Naive thymus-derived CD4-positive, alpha-beta T cell (primary cell): ENCODE data around the gene PLPP1. TPM values are rescaled to one million over a fixed set of nuclear protein-coding genes. Genes with fewer than 3 reads are reported as not detected.

Experiments used
- ATAC-seq: fragments of 150-1000 bp; cut with Tn5 transposase; 2 replicates; pipeline ENCODE4 v1.10.0; 2021; ENCODE audit warnings: mild to moderate bottlenecking, moderate library complexity
- CTCF ChIA-PET: fragments of 350-600 bp; sonication (Branson Sonifier 250); formaldehyde crosslinking; loops from one replicate; lab custom pipeline; 2021; ENCODE audit warnings: antibody characterized with exemption; lab: Charles Lee
- POLR2A ChIA-PET: fragments of 350-600 bp; sonication (Branson Sonifier 250); formaldehyde crosslinking; loops from one replicate; lab custom pipeline; 2021; ENCODE audit warnings: antibody characterized with exemption, inconsistent platforms; lab: Charles Lee
- DNase-seq, 9 donors: peaks; one replicate each; pipeline versions ENCODE4 v3.0.0 to v3.0.0-alpha.2; 2020 to 2022; ENCODE audit warnings: mixed read lengths in 1 of 9
- H3K27ac ChIP-seq: one replicate; pipeline ENCODE4 v1.7.0; 2013; ENCODE audit warnings: mild to moderate bottlenecking, low read depth, low read length, moderate library complexity
- H3K27me3 ChIP-seq, 2 donors: one replicate each; pipeline ENCODE4 v1.7.0; 2013; ENCODE audit warnings: low read length in 2 of 2, mild to moderate bottlenecking in 2 of 2, moderate library complexity in 2 of 2; ENCODE audit not compliant: control insufficient read depth in 2 of 2, insufficient read depth in 2 of 2
- H3K36me3 ChIP-seq, 3 experiments: 1 replicate in 2 of 3; 2 replicates in 1 of 3; pipeline ENCODE4 v1.7.0; 2013; ENCODE audit warnings: low read length in 3 of 3, mild to moderate bottlenecking in 3 of 3, moderate library complexity in 1 of 3; ENCODE audit not compliant: insufficient read depth in 3 of 3, control insufficient read depth in 2 of 3
- H3K4me1 ChIP-seq, 2 donors: one replicate each; pipeline ENCODE4 v1.7.0; 2013; ENCODE audit warnings: low read length in 2 of 2, mild to moderate bottlenecking in 2 of 2, moderate library complexity in 1 of 2; ENCODE audit not compliant: control insufficient read depth in 2 of 2, insufficient read depth in 2 of 2
- H3K4me3 ChIP-seq: 2 replicates; pipeline ENCODE4 v1.7.0; 2013; ENCODE audit warnings: mild to moderate bottlenecking, low read length
- H3K9me3 ChIP-seq, 3 experiments: 1 replicate in 2 of 3; 2 replicates in 1 of 3; pipeline ENCODE4 v1.7.0; 2013; ENCODE audit warnings: low read length in 3 of 3; ENCODE audit not compliant: control insufficient read depth in 2 of 3
- H3K27ac Mint-ChIP-seq, 9 donors: one replicate each; pipeline ENCODE4 v1.8.0; 2020 to 2022; ENCODE audit warnings: mixed read lengths in 9 of 9, mild to moderate bottlenecking in 8 of 9, moderate library complexity in 5 of 9, inconsistent platforms in 2 of 9
- H3K27me3 Mint-ChIP-seq, 5 donors: one replicate each; pipeline ENCODE4 v1.8.0; 2021 to 2022; ENCODE audit warnings: mixed read lengths in 5 of 5, mild to moderate bottlenecking in 1 of 5
- H3K36me3 Mint-ChIP-seq, 5 donors: one replicate each; pipeline ENCODE4 v1.8.0; 2020 to 2022; ENCODE audit warnings: mixed read lengths in 5 of 5, mild to moderate bottlenecking in 3 of 5, inconsistent platforms in 1 of 5
- H3K4me1 Mint-ChIP-seq, 7 donors: one replicate each; pipeline ENCODE4 v1.8.0; 2020 to 2022; ENCODE audit warnings: mixed read lengths in 7 of 7, mild to moderate bottlenecking in 3 of 7, inconsistent platforms in 1 of 7
- H3K4me3 Mint-ChIP-seq, 10 donors: one replicate each; pipeline ENCODE4 v1.8.0; 2020 to 2022; ENCODE audit warnings: mild to moderate bottlenecking in 10 of 10, mixed read lengths in 10 of 10, moderate library complexity in 6 of 10, inconsistent platforms in 2 of 10
- H3K9me3 Mint-ChIP-seq, 11 donors: one replicate each; pipeline ENCODE4 v1.8.0; 2020 to 2022; ENCODE audit warnings: mixed read lengths in 11 of 11, mild to moderate bottlenecking in 4 of 11, inconsistent platforms in 1 of 11, moderate library complexity in 1 of 11
- intact Hi-C, 2 donors: fragments of 100-400 bp; cut with micrococcal nuclease; formaldehyde crosslinking; loops; one replicate each; pipeline ENCODE4 v1.15.1; 2023
- polyA plus RNA-seq, 2 donors: library from polyadenylated mRNA; unstranded; fragments of 300-500 nt; fragmentation: Illumina TruSeq; gene quantifications; one replicate each; pipeline ENCODE4 v1.2.3, GENCODE V29; 2021
- total RNA-seq, 6 experiments: library from RNA in 5 of 6; stranded (reverse) in 5 of 6; gene quantifications; 1 replicate in 5 of 6; 2 replicates in 1 of 6; pipeline ENCODE4 v1.2.3 and lab custom pipeline; 2021 to 2026

Gene PLPP1
- total RNA-seq (10 to 100 TPM in 2 of 5 experiments, 1 to 10 TPM in 3; 8.0 to 31.3 (median 8.4) TPM), polyA plus RNA-seq (10 to 100 TPM; 20.3 to 24.3 TPM), total RNA-seq (lab: John Stamatoyannopoulos, UW) (8.3 reads per million, percentile 32 among the genes with 10 or more reads in this experiment)

GRCh38 chr5:55534436-55535198, at the start of gene PLPP1:
Gene PLPP1 (minus strand): TSS chr5:55534964. CDS start chr5:55534629, 335 bp downstream.
- Mint-ChIP-seq H3K4me3 (peak within 1 kb of the TSS; percentile 86 to 97 (median 94)), H3K27me3 (no peaks in the 10 kb centered on the region), H3K9me3 (no peaks in the 10 kb centered on the region), H3K4me1 (peaks cover 20 to 61% (median 50%) of the 10 kb centered on the region in 7 donors), H3K36me3 (peaks cover 0 to 15% (median 9%) of the 10 kb centered on the region in 5 donors), H3K27ac (peak within 1 kb of the TSS; percentile 79 to 96 (median 91))
- Histone ChIP-seq H3K36me3 (peaks cover 0 to 9% (median 0%) of the 10 kb centered on the region in 3 experiments), H3K4me1 (peaks cover 6 to 26% of the 10 kb centered on the region in 2 donors), H3K27me3 (no peaks in the 10 kb centered on the region), H3K9me3 (no peaks in the 10 kb centered on the region), H3K4me3 (peak within 1 kb of the TSS; percentile 83), H3K27ac (peak within 1 kb of the TSS; percentile 91)
- ATAC-seq (peak; percentile 91), DNase-seq (peak; percentile 74 to 91 (median 86))
- ChIA-PET POLR2A (interaction anchor here (0.6 to 1.4 kb wide), 4 partner anchors 10 to 155 kb away, joined by 3 to 4 read pairs (median 3); no protein-coding TSS in a partner anchor), CTCF (interaction anchor here (0.6 kb wide), 1 partner anchor 598 kb away, joined by 5 read pairs; no protein-coding TSS in a partner anchor)
- intact Hi-C loops, result loop anchor here (1.0 to 10.0 kb wide), 12 partner anchors 8 to 1643 kb away; partner anchors contain the start of genes DHX29 (in 2 of the 2), MTREX (in 2 of the 2), SLC38A9 (in 2 of the 2) and ARL15 (in 1 of the 2)

GRCh38 chr5:55583578-55583977, 48.8 kb upstream of the PLPP1 start:
- no peak for ATAC-seq
- peaks cover 0 to 4% of the 10 kb centered on the region in 2 donors for H3K4me1 ChIP-seq
- POLR2A ChIA-PET, result interaction anchor here (1.0 kb wide), 1 partner anchor 57 kb away, joined by 3 read pairs; no protein-coding TSS in a partner anchor
- H3K4me3 ChIP-seq, result no peak overlapping the region
- H3K27me3 Mint-ChIP-seq, result no peaks in the 10 kb centered on the region
- H3K36me3 ChIP-seq, result no peaks in the 10 kb centered on the region
- no peak overlapping the region for H3K27ac ChIP-seq
- intact Hi-C loops, result no loop called here
- CTCF ChIA-PET, result no interaction called here
- peak overlapping the region in 1 of 10 donors; percentile 3 for H3K4me3 Mint-ChIP-seq
- no peak for DNase-seq
- no peaks in the 10 kb centered on the region for H3K36me3 Mint-ChIP-seq
- H3K27me3 ChIP-seq, result no peaks in the 10 kb centered on the region
- H3K9me3 ChIP-seq, result no peaks in the 10 kb centered on the region
- H3K27ac Mint-ChIP-seq, result peak overlapping the region in 4 of 9 donors; percentile 13 to 86 (median 50)
- peaks cover 6 to 38% (median 24%) of the 10 kb centered on the region in 7 donors for H3K4me1 Mint-ChIP-seq
- no peaks in the 10 kb centered on the region for H3K9me3 Mint-ChIP-seq

- peak; percentile 58 for ATAC-seq
- intact Hi-C loops, result no loop called here
- Histone ChIP-seq H3K36me3 (no peaks in the 10 kb centered on the region), H3K27ac (no peak overlapping the region), H3K4me3 (no peak overlapping the region), H3K4me1 (peaks cover 0 to 4% of the 10 kb centered on the region in 2 donors), H3K27me3 (no peaks in the 10 kb centered on the region), H3K9me3 (no peaks in the 10 kb centered on the region)
- peak in 5 of 9 donors; percentile 20 to 56 (median 39) for DNase-seq
- Mint-ChIP-seq H3K36me3 (no peaks in the 10 kb centered on the region), H3K27me3 (no peaks in the 10 kb centered on the region), H3K4me3 (peak overlapping the region in 9 of 10 donors; percentile 40 to 77 (median 68)), H3K4me1 (peaks cover 6 to 48% (median 28%) of the 10 kb centered on the region in 7 donors), H3K27ac (peak overlapping the region in 7 of 9 donors; percentile 27 to 88 (median 44)), H3K9me3 (no peaks in the 10 kb centered on the region)
- CTCF ChIA-PET, result interaction anchor here (0.7 kb wide), 1 partner anchor 11 kb away, joined by 4 read pairs; no protein-coding TSS in a partner anchor
- POLR2A ChIA-PET, result interaction anchor here (1.0 kb wide), 1 partner anchor 56 kb away, joined by 3 read pairs; no protein-coding TSS in a partner anchor
Observed at GRCh38 chr5:55582256-55582655, 47.5 kb upstream of the PLPP1 start.

- Mint-ChIP-seq H3K4me3 (no peak overlapping the region), H3K36me3 (peaks cover 0 to 3% (median 0%) of the 10 kb centered on the region in 5 donors), H3K27ac (no peak overlapping the region), H3K27me3 (no peaks in the 10 kb centered on the region), H3K9me3 (no peaks in the 10 kb centered on the region), H3K4me1 (peaks cover 6 to 57% (median 36%) of the 10 kb centered on the region in 7 donors)
- intact Hi-C loops, result no loop called here
- Histone ChIP-seq H3K4me3 (no peak overlapping the region), H3K4me1 (peaks cover 0 to 4% of the 10 kb centered on the region in 2 donors), H3K9me3 (no peaks in the 10 kb centered on the region), H3K36me3 (no peaks in the 10 kb centered on the region), H3K27ac (no peak overlapping the region), H3K27me3 (no peaks in the 10 kb centered on the region)
- POLR2A ChIA-PET, result no interaction called here
- CTCF ChIA-PET, result no interaction called here
- no peak for ATAC-seq
- DNase-seq, result no peak
Observed at GRCh38 chr5:55580042-55580441, 45.3 kb upstream of the PLPP1 start.

GRCh38 chr5:55578771-55579170, 44.0 kb upstream of the PLPP1 start:
- H3K27ac Mint-ChIP-seq, result no peak overlapping the region
- no peaks in the 10 kb centered on the region for H3K9me3 ChIP-seq
- ATAC-seq (no peak), DNase-seq (no peak)
- H3K27me3 ChIP-seq, result no peaks in the 10 kb centered on the region
- no peak overlapping the region for H3K4me3 ChIP-seq
- H3K27me3 Mint-ChIP-seq, result no peaks in the 10 kb centered on the region
- H3K4me3 Mint-ChIP-seq, result no peak overlapping the region
- H3K27ac ChIP-seq, result no peak overlapping the region
- ChIA-PET POLR2A (no interaction called here), CTCF (interaction anchor here (0.6 kb wide), 1 partner anchor 49 kb away, joined by 3 read pairs; no protein-coding TSS in a partner anchor)
- H3K36me3 ChIP-seq, result no peaks in the 10 kb centered on the region
- peaks cover 0 to 4% of the 10 kb centered on the region in 2 donors for H3K4me1 ChIP-seq
- H3K4me1 Mint-ChIP-seq, result peaks cover 5 to 54% (median 29%) of the 10 kb centered on the region in 7 donors
- H3K36me3 Mint-ChIP-seq, result peaks cover 0 to 3% (median 0%) of the 10 kb centered on the region in 5 donors
- no peaks in the 10 kb centered on the region for H3K9me3 Mint-ChIP-seq
- intact Hi-C loops, result no loop called here

- Histone ChIP-seq H3K36me3 (no peaks in the 10 kb centered on the region), H3K27ac (no peak overlapping the region), H3K4me3 (no peak overlapping the region), H3K27me3 (no peaks in the 10 kb centered on the region), H3K4me1 (peaks cover 0 to 4% of the 10 kb centered on the region in 2 donors), H3K9me3 (no peaks in the 10 kb centered on the region)
- DNase-seq (no peak), ATAC-seq (no peak)
- H3K36me3 Mint-ChIP-seq, result peaks cover 0 to 3% (median 0%) of the 10 kb centered on the region in 5 donors
- H3K27ac Mint-ChIP-seq, result no peak overlapping the region
- peaks cover 0 to 45% (median 18%) of the 10 kb centered on the region in 7 donors for H3K4me1 Mint-ChIP-seq
- POLR2A ChIA-PET, result no interaction called here
- H3K27me3 Mint-ChIP-seq, result no peaks in the 10 kb centered on the region
- H3K9me3 Mint-ChIP-seq, result no peaks in the 10 kb centered on the region
- no peak overlapping the region for H3K4me3 Mint-ChIP-seq
- intact Hi-C loops, result no loop called here
- CTCF ChIA-PET, result no interaction called here
Observed at GRCh38 chr5:55577353-55578060, 42.7 kb upstream of the PLPP1 start.
